HK-2 (cell line): Measurements from ENCODE around the gene HAPLN2.

Experiments used
- DNase-seq: peaks from one replicate; pipeline ENCODE4 v3.0.0-alpha.2; 2018; ENCODE audit not compliant: unreplicated experiment

Gene HAPLN2

DNA sequence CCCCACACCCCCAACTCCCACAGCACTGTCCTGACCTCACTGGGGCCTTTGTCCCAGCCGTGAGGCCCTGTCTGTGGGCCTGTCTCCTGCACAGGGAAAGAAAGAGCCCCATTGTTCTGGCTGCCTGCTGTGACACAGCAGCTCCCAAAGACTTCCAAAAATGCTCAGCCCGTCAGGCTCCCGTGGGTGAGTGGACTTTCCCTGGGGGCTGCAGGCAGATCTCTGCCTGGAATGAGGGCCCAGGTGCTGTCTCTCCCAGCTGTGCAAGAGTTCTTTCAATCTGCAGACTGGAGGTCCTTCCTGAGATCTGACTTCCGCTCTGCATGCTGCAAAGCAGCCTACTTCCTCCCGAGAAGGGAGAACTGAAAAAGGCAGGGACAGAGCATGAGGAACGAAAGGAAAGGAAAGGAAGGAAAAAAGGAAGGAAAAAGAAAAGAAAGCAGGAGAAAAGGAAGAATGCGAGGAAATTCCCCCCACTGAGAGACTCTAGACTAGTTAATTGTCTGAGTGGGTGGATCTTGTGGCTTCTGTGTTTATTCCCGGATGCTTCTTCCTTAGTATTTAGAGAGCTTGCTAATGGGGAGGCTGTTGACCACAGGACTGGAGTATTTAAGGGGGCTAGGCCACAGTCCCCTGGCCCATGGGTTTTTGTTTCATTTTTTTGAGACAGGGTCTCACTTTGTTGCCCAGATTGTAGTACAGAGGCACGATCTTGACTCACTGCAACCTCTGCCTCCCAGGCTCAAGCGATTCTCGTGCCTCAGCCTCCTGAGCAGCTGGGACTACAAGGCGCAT is 43.0 kb downstream of the HAPLN2 start:
- DNase-seq, result no peak

DNA sequence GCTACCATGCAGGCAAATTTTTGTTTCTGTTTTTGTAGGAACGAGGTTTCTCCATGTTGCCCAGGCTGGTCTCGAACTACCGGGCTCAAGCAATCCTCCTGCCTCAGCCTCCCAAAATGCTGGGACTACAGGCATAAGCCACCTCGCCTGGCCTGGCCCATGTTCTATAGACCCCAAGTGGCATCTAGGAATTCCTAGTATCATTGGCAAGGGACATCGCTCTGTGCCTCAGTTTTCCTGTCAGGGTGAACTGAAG is 43.5 kb downstream of the HAPLN2 start:
- DNase-seq, result no peak

DNA sequence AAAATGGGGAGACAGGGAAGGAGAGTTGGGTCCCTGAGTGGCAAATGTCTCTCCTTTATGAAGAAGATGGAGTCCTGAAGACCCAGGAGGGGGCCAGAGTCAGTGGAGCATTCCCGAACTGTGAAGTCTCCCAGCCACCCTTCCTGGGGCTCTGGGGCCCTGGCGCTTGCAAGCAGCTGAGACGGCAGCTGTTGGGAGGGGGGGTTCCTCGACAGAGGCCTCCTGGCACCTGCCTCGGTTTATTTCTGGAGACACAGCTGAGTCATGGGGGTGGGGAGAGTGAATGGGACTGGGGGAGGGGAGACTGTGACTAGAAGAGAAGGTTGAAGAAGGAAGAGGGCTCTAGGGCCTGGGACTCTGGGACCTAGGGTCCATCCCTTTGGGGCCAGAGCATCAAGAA is 44.0 kb downstream of the HAPLN2 start:
- DNase-seq, result no peak

DNA sequence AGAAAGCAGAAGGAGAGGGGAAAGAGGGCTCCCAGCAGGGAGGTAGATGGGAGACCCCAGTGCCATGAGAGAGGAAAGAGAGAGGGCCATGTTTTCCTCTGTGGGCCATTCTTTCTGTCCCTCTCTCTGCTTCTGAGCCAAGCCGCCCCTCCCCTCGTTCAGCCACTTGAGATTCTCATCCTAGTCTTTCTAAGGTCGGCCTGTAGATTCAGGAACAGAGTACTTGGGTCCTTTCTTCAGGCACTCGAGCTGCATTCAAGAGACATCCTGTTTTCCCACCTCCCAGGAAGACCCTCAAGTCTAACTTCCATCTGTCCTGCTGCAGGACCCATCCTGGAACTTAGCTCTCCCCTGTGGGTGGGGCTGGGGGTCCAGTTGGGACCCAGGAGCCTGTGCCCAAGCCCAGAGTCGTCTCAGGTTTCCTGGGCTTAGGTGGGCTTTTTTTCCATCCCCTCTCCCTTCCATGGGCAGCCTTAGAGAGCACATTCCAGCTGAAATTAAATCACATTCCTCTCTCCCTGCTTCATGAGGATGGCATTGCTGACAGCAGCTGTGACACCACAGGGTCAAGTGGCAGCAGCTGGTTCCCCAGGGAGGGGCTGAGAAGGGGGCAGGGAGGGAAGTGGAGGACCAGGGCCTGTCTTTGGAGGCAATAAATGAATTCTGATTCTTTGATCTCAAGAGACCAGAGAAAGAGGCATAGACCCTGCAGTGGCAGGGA is 45.0 kb downstream of the HAPLN2 start:
- no peak for DNase-seq

DNA sequence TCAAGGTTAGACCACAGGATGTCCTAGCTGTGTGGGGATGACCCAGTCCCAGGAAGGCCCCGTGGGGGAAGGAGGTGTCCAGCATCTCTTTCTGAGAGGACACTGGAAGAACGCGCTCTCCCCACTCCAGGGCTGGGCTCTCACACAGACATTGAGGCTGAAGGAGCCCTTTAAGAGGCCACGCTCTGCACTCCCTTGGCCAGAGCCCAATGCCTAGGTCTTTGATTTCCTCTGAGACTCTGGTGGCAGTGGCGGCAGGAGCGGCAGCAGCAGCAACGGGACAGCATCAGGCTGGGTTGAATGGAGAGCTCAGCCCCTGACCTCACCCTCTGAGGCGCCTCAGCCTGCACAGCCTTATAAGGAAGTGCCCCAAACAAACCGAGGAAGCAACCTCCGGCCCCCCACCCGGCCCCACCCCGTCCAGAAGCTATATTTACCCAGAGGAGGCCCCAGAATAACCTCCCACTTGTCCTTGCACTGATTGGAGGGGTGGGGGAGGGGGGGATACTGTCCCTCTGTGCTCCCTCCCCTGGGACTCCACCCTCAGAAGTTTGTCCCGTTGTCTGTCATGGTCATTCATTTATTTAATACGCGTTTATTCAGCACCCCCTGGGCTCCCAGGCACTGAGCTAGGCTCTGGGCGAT is 45.7 kb downstream of the HAPLN2 start:
- DNase-seq, result no peak

DNA sequence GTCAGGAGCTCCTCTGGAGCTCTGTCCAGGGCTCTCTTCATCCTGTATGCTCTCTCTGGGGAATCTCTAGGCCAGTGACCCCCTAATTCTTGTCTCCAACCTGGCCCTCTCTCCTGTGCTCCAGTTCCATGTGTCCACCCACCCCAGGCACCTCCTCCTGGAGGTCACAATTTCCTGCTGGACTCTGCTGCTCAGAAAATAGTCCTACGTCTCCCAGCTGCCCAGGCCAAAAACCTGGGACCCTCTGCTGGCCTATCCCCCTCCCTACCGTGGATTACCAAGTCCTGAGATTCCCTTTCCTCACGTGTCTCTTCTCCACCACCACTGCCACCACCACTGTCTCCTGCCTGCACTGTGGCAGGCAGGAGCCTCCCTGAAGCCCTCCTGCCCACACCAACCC is 46.3 kb downstream of the HAPLN2 start:
- DNase-seq, result no peak

DNA sequence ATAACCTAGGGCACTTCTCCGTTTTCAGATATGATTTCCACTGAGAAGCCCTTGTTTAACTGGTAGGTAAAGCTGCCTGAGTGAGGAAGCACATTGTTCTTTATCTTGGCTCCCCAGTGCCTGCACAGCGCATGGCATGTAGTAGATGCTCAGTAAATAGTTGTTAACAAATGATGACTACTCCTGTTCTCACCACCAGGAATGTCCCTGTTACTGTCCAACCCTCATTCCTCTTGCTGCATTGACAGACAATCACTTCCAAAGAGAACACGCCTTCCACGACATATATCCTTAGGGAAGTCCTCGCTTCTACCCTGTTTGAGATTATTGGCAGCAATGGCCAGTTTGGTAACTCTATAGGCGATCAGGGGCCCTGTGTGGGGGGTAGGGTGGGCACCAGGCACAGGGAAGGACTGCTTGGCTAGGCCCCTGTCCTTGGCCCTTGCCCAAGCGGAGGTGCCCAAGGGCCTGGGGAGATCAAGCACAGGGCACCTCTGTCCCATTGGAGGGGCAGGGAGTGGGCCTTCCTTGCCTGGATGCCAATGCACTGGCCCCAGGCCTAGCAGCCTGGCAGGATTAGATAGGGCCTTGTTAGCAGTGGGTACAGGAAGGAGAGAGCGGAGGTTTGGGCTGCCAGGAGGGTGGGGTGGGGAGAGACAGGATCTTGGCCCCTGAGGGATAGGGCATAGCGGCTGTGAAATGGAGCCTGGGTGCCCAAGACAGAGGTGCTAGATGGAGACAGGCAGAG is 47.8 kb downstream of the HAPLN2 start:
- DNase-seq, result no peak

DNA sequence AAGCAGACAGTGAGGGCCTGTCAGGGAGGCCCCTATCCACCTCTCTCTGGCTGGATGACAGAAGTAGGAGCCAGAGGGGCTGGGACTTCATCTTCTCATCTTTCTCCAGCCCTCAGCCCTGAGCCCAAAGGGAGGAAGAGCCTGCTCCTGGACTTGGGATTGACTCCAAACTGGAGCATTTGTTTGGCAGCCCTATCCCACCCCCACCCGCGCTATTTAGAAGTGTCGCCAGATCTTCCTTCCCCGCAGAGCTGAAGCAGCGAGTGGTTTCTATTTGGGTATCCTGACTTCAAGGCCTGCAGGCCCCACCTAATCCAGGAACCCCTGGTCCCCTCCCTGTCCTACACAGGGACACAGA is 48.4 kb downstream of the HAPLN2 start:
- DNase-seq, result no peak

DNA sequence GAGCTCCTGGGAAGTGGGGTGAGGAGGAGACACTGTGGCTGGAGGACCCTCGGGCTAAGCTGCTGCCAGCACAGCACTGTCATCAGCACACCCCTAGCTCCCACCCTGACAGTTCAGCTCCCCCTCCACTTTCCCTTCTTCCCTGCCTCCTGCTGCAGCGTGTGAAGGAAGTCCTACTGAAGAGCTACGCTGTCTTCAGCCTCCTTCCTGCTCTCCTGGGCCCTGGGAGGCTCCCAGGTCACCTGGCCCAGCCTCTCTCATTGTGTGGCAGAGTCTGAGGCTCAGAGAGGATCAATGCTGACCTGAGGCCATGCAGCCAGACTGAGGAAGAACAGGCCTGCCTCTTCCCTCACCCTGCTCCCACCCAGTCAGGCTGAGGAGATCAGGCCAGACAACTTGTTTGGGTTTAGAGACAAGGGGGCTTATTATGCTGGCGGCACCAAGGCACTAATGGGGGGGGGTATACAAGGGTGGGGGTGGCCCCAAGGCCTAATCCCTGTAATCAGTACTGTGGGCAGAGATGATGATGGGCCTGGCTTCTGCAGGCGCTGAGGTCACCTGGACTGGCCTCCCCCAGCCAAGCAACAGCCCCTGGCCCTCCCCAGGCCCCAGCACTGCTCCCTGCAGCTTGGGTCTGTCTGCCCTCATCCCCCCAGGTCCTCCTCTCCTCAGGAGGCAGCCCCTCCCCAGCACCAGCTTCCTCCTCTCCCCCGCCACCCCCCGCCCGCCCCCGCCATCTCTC is 48.9 kb downstream of the HAPLN2 start:
- DNase-seq, result no peak

DNA sequence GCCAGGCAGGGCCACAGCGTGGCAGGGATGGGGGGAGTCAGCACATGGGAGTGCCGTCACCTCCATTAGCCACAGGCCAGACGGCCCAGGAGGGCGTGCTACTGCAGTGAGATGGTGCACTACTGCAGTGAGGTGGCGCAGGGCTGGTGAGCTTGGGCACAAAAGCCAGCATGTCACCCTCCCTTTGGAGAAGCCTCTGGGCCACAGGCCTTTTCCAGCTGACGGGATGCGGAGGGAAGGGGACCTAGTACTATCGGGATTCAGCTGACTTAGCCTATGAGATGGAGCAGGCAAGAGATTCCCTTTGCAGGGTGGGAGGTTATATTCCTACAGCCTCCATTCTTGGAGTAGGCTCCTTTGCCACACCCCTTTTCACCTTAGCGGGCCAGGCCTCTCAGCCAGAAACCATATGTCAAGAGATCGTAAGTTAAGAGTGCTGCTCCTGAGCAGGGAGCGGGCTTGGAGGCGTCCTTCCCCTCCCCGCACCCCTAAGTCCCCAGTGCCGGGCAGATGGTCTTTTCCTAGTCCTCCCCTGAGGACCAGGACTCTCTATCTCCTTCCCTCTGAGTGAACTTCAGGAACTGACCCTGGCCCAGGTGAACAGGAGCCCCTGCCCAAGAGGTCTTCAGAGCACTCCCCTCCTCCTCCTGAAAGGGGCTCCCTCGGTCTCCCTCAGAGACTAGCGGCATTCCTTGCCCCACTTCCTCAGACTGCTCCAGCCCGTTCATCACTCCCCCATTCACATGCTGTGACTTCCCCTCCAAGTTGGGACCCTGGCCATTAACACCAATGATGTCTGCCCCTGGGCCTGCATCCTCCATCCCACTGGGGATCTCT is 49.8 kb downstream of the HAPLN2 start:
- no peak for DNase-seq

DNA sequence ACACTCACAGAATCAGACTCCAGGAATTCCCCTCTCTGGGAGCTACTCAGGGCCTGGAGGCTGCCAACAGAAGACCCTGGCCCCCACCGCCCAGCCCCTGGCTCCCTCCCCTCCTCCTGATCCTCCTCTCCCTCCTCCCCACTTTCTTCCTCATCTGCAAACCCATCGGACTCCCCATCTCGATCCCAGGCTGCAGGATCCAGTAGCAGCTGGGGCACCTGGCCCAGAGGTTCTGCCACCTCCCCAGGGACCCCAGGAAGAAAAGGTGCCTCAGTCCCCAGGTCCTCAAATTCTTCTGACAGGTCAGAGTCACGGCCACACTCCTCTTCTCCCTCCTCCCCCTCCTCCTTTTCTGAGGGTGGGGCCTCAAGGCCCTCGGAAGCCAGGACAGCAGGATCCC is 50.6 kb downstream of the HAPLN2 start:
- no peak for DNase-seq

DNA sequence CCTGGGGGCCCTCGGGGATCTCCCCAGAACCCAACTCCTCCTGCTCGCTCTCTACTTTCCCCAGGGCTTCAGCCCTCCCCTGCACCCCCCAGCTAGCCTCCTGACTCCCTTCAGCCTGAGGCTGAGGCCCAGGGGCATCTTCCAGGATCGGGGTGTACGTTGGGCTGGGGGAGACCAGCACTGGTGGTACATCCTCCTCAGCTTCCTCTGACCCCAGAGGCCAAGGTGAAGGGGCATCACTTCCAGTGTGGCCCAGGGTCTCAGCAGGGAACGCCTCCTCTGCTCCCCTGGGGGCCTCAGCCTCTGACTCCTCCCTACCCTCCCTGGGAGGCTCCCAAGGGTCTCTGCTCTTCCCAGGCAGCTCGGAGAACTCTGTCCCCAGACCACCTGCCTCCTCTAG is 51.1 kb downstream of the HAPLN2 start:
- no peak for DNase-seq

DNA sequence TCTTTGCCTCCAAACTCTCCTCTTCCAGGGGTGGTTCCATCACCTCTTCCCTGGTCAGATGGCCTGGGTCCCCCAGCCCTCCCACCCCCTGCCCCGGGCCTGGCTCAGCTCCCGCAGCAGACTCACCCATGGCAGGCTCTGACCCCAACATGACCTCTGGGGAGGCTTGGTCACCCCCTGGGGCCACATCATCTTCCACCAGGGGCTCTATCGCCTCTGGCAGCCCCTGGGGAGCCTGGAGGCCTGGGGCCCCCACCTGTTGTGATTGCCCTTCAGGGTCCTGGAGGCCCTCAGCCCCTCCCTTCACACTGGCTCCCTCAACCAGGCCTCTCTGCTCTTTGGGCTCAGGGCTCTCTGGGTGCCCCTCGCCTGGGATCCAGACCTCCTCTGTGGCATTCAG is 51.6 kb downstream of the HAPLN2 start:
- DNase-seq, result no peak

DNA sequence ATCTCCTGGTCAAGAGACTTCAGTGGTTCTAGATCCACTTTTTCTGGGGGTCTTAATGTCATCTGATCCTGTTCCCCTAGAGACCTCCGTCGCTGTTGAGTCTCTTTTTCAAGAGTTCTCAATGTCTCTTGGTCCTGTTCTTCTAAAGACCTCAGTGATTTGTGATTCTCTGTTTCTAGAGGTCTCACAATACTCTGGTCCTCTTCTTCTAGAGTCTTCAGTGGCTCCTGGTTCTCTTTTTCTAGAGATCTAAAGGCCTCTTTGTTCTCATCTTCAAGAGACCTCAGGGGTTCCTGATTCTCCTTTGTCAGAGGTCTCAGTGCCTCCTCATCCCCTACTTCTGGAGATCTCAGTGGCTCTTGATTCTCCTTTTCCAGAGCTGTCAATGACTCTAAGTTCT is 52.6 kb downstream of the HAPLN2 start:
- DNase-seq, result no peak

DNA sequence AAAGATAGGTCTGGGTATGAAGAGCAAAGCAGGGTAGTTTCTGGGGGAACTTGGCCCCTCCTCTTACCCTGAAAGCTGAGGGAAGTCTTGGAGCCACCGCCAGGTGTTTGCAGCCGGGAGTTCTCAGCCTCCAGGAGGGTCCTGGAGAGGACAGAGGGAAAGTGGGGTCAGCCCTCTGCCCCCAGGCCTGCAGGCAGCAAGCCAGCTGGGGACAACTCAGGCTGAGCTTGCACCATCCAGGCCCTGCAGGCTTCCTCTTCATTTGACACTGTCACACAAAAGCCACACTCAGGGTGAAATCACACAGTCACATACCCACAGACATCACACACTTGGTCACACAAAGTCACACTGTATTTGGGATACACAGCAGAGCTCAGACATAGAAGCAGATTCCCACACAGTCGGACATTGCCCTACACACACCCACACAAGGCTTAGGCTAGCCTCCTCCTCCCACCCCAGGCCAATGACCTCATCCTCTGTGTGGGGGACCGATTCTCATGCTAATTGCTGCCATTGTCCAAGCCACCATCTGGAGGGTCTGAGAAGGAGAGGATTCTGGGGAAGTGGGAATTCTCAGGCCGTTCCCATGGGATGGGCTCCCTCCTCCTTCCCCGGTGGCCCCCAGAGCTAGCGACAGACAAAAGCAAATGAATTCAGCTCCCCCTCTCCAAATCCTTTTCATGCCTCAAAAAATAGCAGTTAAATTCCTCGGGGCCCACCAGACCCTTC is 54.3 kb downstream of the HAPLN2 start:
- DNase-seq, result no peak
